K562 (cell line): Measurements from ENCODE around the gene OBSL1. TPM values are rescaled to one million over a fixed set of nuclear protein-coding genes. Genes with fewer than 3 reads are reported as not detected.

Experiments used
- ATAC-seq: fragments of 200-7000 bp; cut with Tn5 transposase; 3 replicates; pipeline ENCODE4 v1.9.1; 2020; ENCODE audit warnings: moderate library complexity
- BruUV-seq: library from RNA; stranded (reverse); fragments of 400-500 nt; replicated peaks from 2 replicates; lab custom pipeline; 2021; lab: Mats Ljungman, UMichigan
- CTCF ChIA-PET: fragments of 300-600 bp; formaldehyde crosslinking; extraction: SDS; loops from one replicate; lab custom pipeline; 2021; ENCODE audit warnings: low intra/inter-chr PET ratio; lab: Yijun Ruan, JAX
- POLR2A ChIA-PET: fragments of 300-600, 350-650 bp; sonication (Branson Sonifier 250); formaldehyde crosslinking; extraction: SDS; loops from one replicate; lab custom pipeline; 2021; ENCODE audit warnings: antibody characterized with exemption, inconsistent platforms; lab: Yijun Ruan, JAX
- DNase-seq, 4 experiments: peaks; one replicate each; pipeline versions ENCODE4 v3.0.0 to v3.0.0-alpha.2; 2011 to 2018; ENCODE audit warnings: low spot score in 3 of 4, mixed read lengths in 3 of 4; ENCODE audit errors: extremely low read depth in 1 of 4
- FAIRE-seq: peaks from 2 replicates; lab custom pipeline; 2011; peaks lifted over from hg19 to GRCh38; lab: Jason Lieb, UNC
- H2AFZ ChIP-seq: 2 replicates; pipeline ENCODE4 v1.6.0; 2011; ENCODE audit warnings: low read depth, low read length, control low read depth, inconsistent platforms
- H3K27ac ChIP-seq: fragments of 200-600 bp; 3 replicates; pipeline ENCODE4 v1.8.0; 2011; ENCODE audit warnings: low read depth, mild to moderate bottlenecking, control low read depth, inconsistent platforms, low read length, moderate library complexity, mixed read lengths; ENCODE audit errors: extremely low read depth
- H3K27me3 ChIP-seq, 2 experiments: fragments of 300-600 bp in 1 of 2; 2 replicates in 1 of 2; 3 replicates in 1 of 2; pipeline versions ENCODE4 v1.6.0 to v1.8.0; 2011; ENCODE audit warnings: inconsistent platforms in 2 of 2, low read length in 2 of 2, mild to moderate bottlenecking in 1 of 2, mixed read lengths in 1 of 2, moderate library complexity in 1 of 2; ENCODE audit not compliant: control insufficient read depth in 2 of 2, insufficient read depth in 2 of 2
- H3K36me3 ChIP-seq: fragments of 300-600 bp; 3 replicates; pipeline ENCODE4 v1.8.0; 2011; ENCODE audit warnings: mild to moderate bottlenecking, low read length, inconsistent platforms; ENCODE audit not compliant: control insufficient read depth, insufficient read depth
- H3K4me1 ChIP-seq, 2 experiments: fragments of 200-600 bp in 1 of 2; replicated peaks in 1 of 2; 2 replicates in 1 of 2; 3 replicates in 1 of 2; pipeline versions ENCODE4 v1.5.1 to v1.8.0; 2011; ENCODE audit warnings: inconsistent platforms in 2 of 2, low read length in 2 of 2, mild to moderate bottlenecking in 1 of 2, mixed read lengths in 1 of 2, moderate library complexity in 1 of 2; ENCODE audit not compliant: control insufficient read depth in 2 of 2, insufficient read depth in 2 of 2
- H3K4me2 ChIP-seq: 2 replicates; pipeline ENCODE4 v1.6.1; 2011; ENCODE audit warnings: low read length, control low read depth, inconsistent platforms, mixed read lengths; ENCODE audit not compliant: insufficient read depth
- H3K4me3 ChIP-seq: fragments of 200-600 bp; sonication (generic), shearing (Covaris generic); 2 replicates; pipeline ENCODE4 v1.5.1; 2016; ENCODE audit warnings: control low read depth, inconsistent platforms
- H3K79me2 ChIP-seq: fragments of 200-600 bp; 3 replicates; pipeline ENCODE4 v1.8.0; 2011; ENCODE audit warnings: low read length, inconsistent platforms; ENCODE audit not compliant: control insufficient read depth, insufficient read depth
- H3K9ac ChIP-seq, 2 experiments: 2 replicates each; pipeline versions ENCODE4 v1.6.0 to v1.6.1; 2011; ENCODE audit warnings: low read depth in 2 of 2, low read length in 2 of 2, control low read depth in 1 of 2, inconsistent platforms in 1 of 2, mild to moderate bottlenecking in 1 of 2, mixed read lengths in 1 of 2; ENCODE audit not compliant: insufficient read depth in 1 of 2
- H3K9me1 ChIP-seq: one replicate; pipeline ENCODE4 v1.6.0; 2011; ENCODE audit warnings: inconsistent platforms, mild to moderate bottlenecking, low read length, moderate library complexity; ENCODE audit not compliant: control insufficient read depth, insufficient read depth
- H3K9me3 ChIP-seq: replicated peaks from 2 replicates; pipeline ENCODE4 v1.5.1; 2011; ENCODE audit warnings: low read depth, low read length, inconsistent platforms; ENCODE audit not compliant: control insufficient read depth, insufficient read depth
- H4K20me1 ChIP-seq: replicated peaks from 2 replicates; pipeline ENCODE4 v1.6.1; 2011; ENCODE audit warnings: low read length, inconsistent platforms, mixed read lengths; ENCODE audit not compliant: control insufficient read depth, insufficient read depth
- ARID3A ChIP-seq: IDR thresholded peaks from 2 replicates; pipeline ENCODE4 v1.6.1; 2012; ENCODE audit warnings: low read depth, low read length, improper control_type of control experiment, borderline replicate concordance
- ARNT ChIP-seq, 2 experiments: fragments of 450-650 bp; IDR thresholded peaks; 2 replicates each; pipeline ENCODE4 v1.6.1; 2016; ENCODE audit warnings: mild to moderate bottlenecking in 1 of 2
- CHCHD3 ChIP-seq: fragments of 250-450 bp; sonication (Bioruptor Pico); IDR thresholded peaks from 2 replicates; pipeline ENCODE4 v2.1.2; 2022; ENCODE audit warnings: mild to moderate bottlenecking
- CHD4 ChIP-seq: fragments of 200-600 bp; sonication (generic); IDR thresholded peaks from 3 replicates; pipeline ENCODE4 v1.6.1; 2012; ENCODE audit warnings: low read depth, mild to moderate bottlenecking, mixed read lengths, low read length, inconsistent platforms; ENCODE audit not compliant: insufficient read depth, insufficient replicate concordance, poor library complexity, severe bottlenecking
- DNMT1 ChIP-seq: fragments of 450-650 bp; IDR thresholded peaks from 2 replicates; pipeline ENCODE4 v1.6.1; 2016; ENCODE audit warnings: antibody characterized with exemption, mild to moderate bottlenecking
- GABPA ChIP-seq: fragments of 200-800 bp; sonication (Bioruptor generic); conservative IDR thresholded peaks from 2 replicates; pipeline ENCODE4 v1.6.1; 2016; ENCODE audit warnings: low read depth, missing genetic modification characterization, missing compliant biosample characterization
- HMGN3 ChIP-seq: IDR thresholded peaks from 2 replicates; pipeline ENCODE4 v1.6.1; 2011; ENCODE audit warnings: borderline replicate concordance, low read depth, mild to moderate bottlenecking, mixed read lengths, low read length; ENCODE audit not compliant: insufficient read length; ENCODE audit errors: extremely low read depth
- KLF16 ChIP-seq: IDR thresholded peaks from 2 replicates; pipeline ENCODE4 v1.6.1; 2016; ENCODE audit warnings: antibody characterized with exemption
- POLR2G ChIP-seq: fragments of 200-400 bp; formaldehyde crosslinking; IDR thresholded peaks from 2 replicates; pipeline ENCODE4 v1.6.1; 2017; ENCODE audit warnings: low read depth, mild to moderate bottlenecking, antibody characterized with exemption, low read length, moderate library complexity
- RBFOX2 ChIP-seq: fragments of 200-400 bp; formaldehyde crosslinking; IDR thresholded peaks from 2 replicates; pipeline ENCODE4 v1.6.1; 2017; ENCODE audit warnings: low read depth, mild to moderate bottlenecking, low read length, moderate library complexity
- SIN3A ChIP-seq, 2 experiments: fragments of 150-350 bp in 1 of 2; IDR thresholded peaks; 2 replicates each; pipeline ENCODE4 v1.6.1; 2011 to 2016; ENCODE audit warnings: borderline replicate concordance in 2 of 2, low read depth in 2 of 2, low read length in 2 of 2, mild to moderate bottlenecking in 2 of 2, moderate library complexity in 2 of 2; ENCODE audit not compliant: control insufficient read depth in 1 of 2
- STAT6 ChIP-seq: sonication (generic); formaldehyde crosslinking; IDR thresholded peaks from 2 replicates; pipeline ENCODE4 v1.8.1; 2023; ENCODE audit warnings: mild to moderate bottlenecking, missing genetic modification reagents
- THRA ChIP-seq: fragments of 450-650 bp; IDR thresholded peaks from 2 replicates; pipeline ENCODE4 v1.6.1; 2017; ENCODE audit warnings: mild to moderate bottlenecking, moderate library complexity
- ZBTB1 ChIP-seq: sonication (generic); formaldehyde crosslinking; IDR thresholded peaks from 2 replicates; pipeline ENCODE4 v1.8.1; 2023; ENCODE audit warnings: missing genetic modification reagents, low read depth, mild to moderate bottlenecking, borderline replicate concordance
- ZNF24 ChIP-seq: fragments of 450-650 bp; IDR thresholded peaks from 2 replicates; pipeline ENCODE4 v1.6.1; 2016
- WGBS: fragments of 100-300 bp; shearing (Covaris generic); methylation state at CpG from one replicate; pipeline ENCODE4 v1.1.6; 2016; ENCODE audit warnings: low coverage, mixed read lengths; ENCODE audit not compliant: insufficient coverage; ENCODE audit errors: missing lambda C conversion rate; 5-methylcytosine and 5-hydroxymethylcytosine counted together
- in situ Hi-C: fragments of 300-500 bp; cut with MboI; formaldehyde crosslinking; loops from 4 replicates; pipeline ENCODE4 v1.15.0; 2018; ENCODE audit warnings: inconsistent platforms, mixed read lengths
- intact Hi-C: fragments of 100-400 bp; cut with micrococcal nuclease; formaldehyde crosslinking; loops from 2 replicates; pipeline ENCODE4 v1.14.2; 2022
- polyA plus RNA-seq, 8 experiments: library from polyadenylated mRNA; depleted of rRNA in 4 of 8; stranded (reverse) in 5 of 8; unstranded in 3 of 8; fragments of >200 nt; fragmentation: Nextera tagmentation in 2 of 8; fragmentation: Illumina TruSeq in 1 of 8; extraction: Ambion mirVana in 2 of 8; extraction: Trizol in 1 of 8; gene quantifications; 2 replicates each; pipeline versions ENCODE4 v1.2.1 to v1.2.3, GENCODE V29; 2011 to 2014; ENCODE audit warnings: inconsistent platforms in 1 of 8, missing spikeins in 1 of 8
- total RNA-seq, 7 experiments: library from RNA; depleted of rRNA in 6 of 7; stranded (reverse); fragments of >200 nt in 6 of 7; fragmentation: Illumina TruSeq in 2 of 7; extraction: Trizol in 2 of 7; gene quantifications; 2 replicates each; pipeline versions ENCODE4 v1.2.1 to v1.2.3, GENCODE V29; 2011 to 2021; ENCODE audit warnings: low replicate concordance in 1 of 7

The OBSL1 gene
- total and polyA plus RNA-seq, 9 of the 15 experiments (the other 6 are each of a cell fraction or from before 2014, with no cell fraction given), result 1.2 to 26.6 (median 8.6) TPM

- TF ChIP-seq THRA, result no peak
- TF ChIP-seq CHD4, result no peak
- TF ChIP-seq GABPA (tag), result no peak
- TF ChIP-seq CHCHD3 (CRISPR knock-in tag), result no peak
- TF ChIP-seq ZBTB1 (CRISPR knock-in tag), result no peak
Measured at GRCh38 chr2:219569041-219569440, 2.3 kb downstream of the OBSL1 start (continued).

DNA sequence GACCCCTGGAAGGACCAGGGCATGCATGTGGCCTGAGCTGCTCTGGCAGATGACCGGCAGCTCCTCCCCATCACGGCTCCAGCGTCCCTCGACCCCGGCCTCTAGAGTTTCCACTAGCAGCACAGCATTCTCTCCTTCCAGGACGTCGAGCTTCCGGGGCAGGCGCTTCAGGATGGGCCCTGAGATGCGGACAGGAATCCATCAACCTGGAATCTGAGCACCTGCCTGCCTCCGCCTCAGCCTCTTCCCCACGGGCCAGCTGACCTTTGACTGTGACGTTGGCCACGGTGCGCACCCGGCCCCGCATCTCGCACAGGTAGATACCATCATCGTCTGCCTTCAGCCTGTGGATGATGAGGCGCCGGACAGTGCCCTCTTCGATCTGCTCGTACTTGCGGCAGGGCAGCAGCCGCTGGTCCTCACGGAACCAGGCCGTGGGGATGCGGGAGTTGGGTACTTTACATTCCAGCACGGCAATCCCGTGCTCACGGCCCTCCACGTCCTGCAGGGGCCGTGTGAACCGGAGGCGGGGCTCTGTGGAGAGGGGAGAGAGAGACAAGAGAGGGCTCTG is 3.5 kb downstream of the OBSL1 start:
- WGBS, result 84% methylated on average over 26 of the region's 35 CpGs
- no peak for TF ChIP-seq RBFOX2
- TF ChIP-seq SIN3A (IDR thresholded peaks at IDR 0.05; ENCODE audit: borderline replicate concordance in 2 of 2, control insufficient read depth in 1 of 2, low read depth in 2 of 2, low read length in 2 of 2), result no peak
- no peak for TF ChIP-seq ZNF24
- no peak for TF ChIP-seq STAT6 (CRISPR knock-in tag)
- TF ChIP-seq KLF16, result no peak
- TF ChIP-seq HMGN3, result no peak
- no peak for TF ChIP-seq DNMT1
- TF ChIP-seq ARNT (IDR thresholded peaks at IDR 0.05), result no peak
- TF ChIP-seq ARID3A, result no peak
- no peak for TF ChIP-seq POLR2G

More for the DNA sequence above, 3.5 kb downstream of the OBSL1 start:
- Histone ChIP-seq H3K4me3 (no peak overlapping the region), H2AFZ (no peak overlapping the region), H3K79me2 (peaks cover 7% of the 10 kb centered on the region), H3K27ac (no peak overlapping the region), H3K27me3 (no peaks in the 10 kb centered on the region), H3K9ac (no peak overlapping the region), H3K9me3 (no peaks in the 10 kb centered on the region), H3K9me1 (no peaks in the 10 kb centered on the region), H3K36me3 (peaks cover 8% of the 10 kb centered on the region; the same call in 1 of the 3 replicates), H3K4me1 (peaks cover 8 to 42% of the 10 kb centered on the region in 2 experiments; a peak in 4 of 5 replicates), H4K20me1 (no peaks in the 10 kb centered on the region), H3K4me2 (no peak overlapping the region)
- no peak for FAIRE-seq
- POLR2A ChIA-PET, result interaction anchor here (2.4 kb wide), 1 partner anchor 9 kb away, joined by 7 read pairs; no protein-coding TSS in a partner anchor
- ATAC-seq, result no peak
- intact Hi-C loops, result no loop called here
- no TSS peak for BruUV-seq
- in situ Hi-C loops, result no loop called here
- CTCF ChIA-PET, result no interaction called here
- DNase-seq, result no peak
